Ascending aorta (tissue), 2 donors: ENCODE measurements around the gene RAF1. TPM values are rescaled to one million over a fixed set of nuclear protein-coding genes. Genes with fewer than 3 reads are reported as not detected.

Source experiments
- DNase-seq, 2 donors: peaks; one replicate each; pipeline ENCODE4 v3.0.0-alpha.2; 2019; ENCODE audit warnings: low spot score in 2 of 2
- H3K27ac ChIP-seq, 2 donors: fragments of 200-600 bp; sonication (generic); one replicate each; pipeline ENCODE4 v1.5.1; 2016 to 2017; ENCODE audit warnings: mild to moderate bottlenecking in 1 of 2
- H3K27me3 ChIP-seq: fragments of 200-600 bp; sonication (generic); one replicate; pipeline ENCODE4 v1.5.1; 2017
- H3K36me3 ChIP-seq, 2 donors: fragments of 200-600 bp; sonication (generic); one replicate each; pipeline ENCODE4 v1.5.1; 2016
- H3K4me1 ChIP-seq, 2 donors: fragments of 200-600 bp; sonication (generic); one replicate each; pipeline ENCODE4 v1.5.1; 2016 to 2017; ENCODE audit warnings: mild to moderate bottlenecking in 1 of 2
- H3K4me3 ChIP-seq, 2 donors: fragments of 200-600 bp; sonication (generic); one replicate each; pipeline ENCODE4 v1.5.1; 2016 to 2017; ENCODE audit warnings: mild to moderate bottlenecking in 1 of 2
- H3K9me3 ChIP-seq, 2 donors: fragments of 200-600 bp; sonication (generic); one replicate each; pipeline ENCODE4 v1.5.1; 2016
- CTCF ChIP-seq, 3 experiments: fragments of 200-600 bp in 2 of 3; fragments of 450-650 bp in 1 of 3; sonication (generic) in 2 of 3; IDR thresholded peaks; one replicate each; pipeline ENCODE4 v1.5.1; 2016 to 2019; ENCODE audit warnings: antibody characterized with exemption in 3 of 3, mild to moderate bottlenecking in 1 of 3, moderate library complexity in 1 of 3
- intact Hi-C: fragments of 100-400 bp; cut with DNase I; formaldehyde crosslinking; loops from one replicate; pipeline ENCODE4 v1.15.1; 2023
- total RNA-seq: library from RNA; depleted of rRNA; stranded (reverse); fragments of >200 nt; gene quantifications from one replicate; pipeline ENCODE4 v1.1.0, GENCODE V29; 2016

Gene RAF1
- total RNA-seq, 1 donor from 2014 or later = 103 TPM

- Histone ChIP-seq H3K36me3 (peaks cover 76 to 90% of the 10 kb centered on the region in 2 donors), H3K27ac (no peak overlapping the region), H3K27me3 (no peaks in the 10 kb centered on the region), H3K9me3 (no peaks in the 10 kb centered on the region), H3K4me1 (no peaks in the 10 kb centered on the region), H3K4me3 (no peak overlapping the region)
- intact Hi-C loops = no loop called here
- no peak for TF ChIP-seq CTCF (IDR thresholded peaks at IDR 0.05)
- no peak for DNase-seq
Measured at GRCh38 chr3:12591997-12592715, 71.8 kb downstream of the RAF1 start.

GRCh38 chr3:12591456-12591855, 72.5 kb downstream of the RAF1 start:
- DNase-seq = no peak
- H3K4me1 ChIP-seq = no peaks in the 10 kb centered on the region
- no peak for TF ChIP-seq CTCF (IDR thresholded peaks at IDR 0.05)
- no peaks in the 10 kb centered on the region for H3K27me3 ChIP-seq
- no peak overlapping the region for H3K4me3 ChIP-seq
- no peaks in the 10 kb centered on the region for H3K9me3 ChIP-seq
- H3K36me3 ChIP-seq = peaks cover 75 to 90% of the 10 kb centered on the region in 2 donors
- intact Hi-C loops = no loop called here
- H3K27ac ChIP-seq = no peak overlapping the region

GRCh38 chr3:12590096-12590495, 73.8 kb downstream of the RAF1 start:
- intact Hi-C loops = no loop called here
- H3K27me3 ChIP-seq = no peaks in the 10 kb centered on the region
- DNase-seq = no peak
- H3K27ac ChIP-seq = no peak overlapping the region
- no peak overlapping the region for H3K4me3 ChIP-seq
- peaks cover 74 to 90% of the 10 kb centered on the region in 2 donors for H3K36me3 ChIP-seq
- H3K4me1 ChIP-seq = no peaks in the 10 kb centered on the region
- H3K9me3 ChIP-seq = no peaks in the 10 kb centered on the region
- TF ChIP-seq CTCF (IDR thresholded peaks at IDR 0.05) = no peak

- H3K36me3 ChIP-seq = peaks cover 82 to 90% of the 10 kb centered on the region in 2 donors
Measured at GRCh38 chr3:12588039-12589009, 75.6 kb downstream of the RAF1 start.

GRCh38 chr3:12586403-12586802, 77.5 kb downstream of the RAF1 start:
- Histone ChIP-seq H3K36me3 (peaks cover 81 to 97% of the 10 kb centered on the region in 2 donors), H3K4me3 (no peak overlapping the region), H3K4me1 (no peaks in the 10 kb centered on the region), H3K9me3 (no peaks in the 10 kb centered on the region), H3K27ac (no peak overlapping the region), H3K27me3 (no peaks in the 10 kb centered on the region)
- intact Hi-C loops = no loop called here
- no peak for TF ChIP-seq CTCF (IDR thresholded peaks at IDR 0.05)
- DNase-seq = no peak

More at GRCh38 chr3:12588039-12589009, 75.6 kb downstream of the RAF1 start:
- H3K4me3 ChIP-seq = no peak overlapping the region
- H3K27me3 ChIP-seq = no peaks in the 10 kb centered on the region
- no peak for DNase-seq
- intact Hi-C loops = no loop called here
- no peaks in the 10 kb centered on the region for H3K9me3 ChIP-seq
- peak overlapping the region in 1 of 2 donors; percentile 16 for H3K27ac ChIP-seq
- no peaks in the 10 kb centered on the region for H3K4me1 ChIP-seq
- no peak for TF ChIP-seq CTCF (IDR thresholded peaks at IDR 0.05)
